H1 (cell line): Measurements from ENCODE around the gene SYTL2.

ENCODE experiments used
- ATF2 ChIP-seq: IDR thresholded peaks from 2 replicates; pipeline ENCODE4 v1.6.1; 2012; ENCODE audit warnings: low read length, inconsistent platforms
- ATF3 ChIP-seq: IDR thresholded peaks from 2 replicates; pipeline ENCODE4 v1.6.1; 2011; ENCODE audit warnings: low read depth, mild to moderate bottlenecking, low read length; ENCODE audit not compliant: insufficient read depth
- CEBPB ChIP-seq: IDR thresholded peaks from 2 replicates; pipeline ENCODE4 v1.6.1; 2012; ENCODE audit warnings: low read depth, low read length
- CTCF ChIP-seq, 3 experiments: IDR thresholded peaks; 1 replicate in 2 of 3; 2 replicates in 1 of 3; pipeline versions ENCODE4 v1.5.1 to v1.6.1; 2011; ENCODE audit warnings: low read length in 3 of 3, mild to moderate bottlenecking in 3 of 3, inconsistent platforms in 2 of 3, low read depth in 1 of 3, moderate library complexity in 1 of 3; ENCODE audit not compliant: insufficient read depth in 1 of 3; ENCODE audit errors: control extremely low read depth in 1 of 3
- JUND ChIP-seq: IDR thresholded peaks from 2 replicates; pipeline ENCODE4 v1.6.1; 2011; ENCODE audit warnings: mild to moderate bottlenecking, improper control_type of control experiment, low read length
- PHF8 ChIP-seq: fragments of 200-600 bp; sonication (generic); conservative IDR thresholded peaks from 2 replicates; pipeline ENCODE4 v1.7.1; 2012; ENCODE audit warnings: low read depth, mild to moderate bottlenecking, inconsistent platforms, low read length, moderate library complexity
- POLR2A ChIP-seq, 2 experiments: IDR thresholded peaks; 1 replicate in 1 of 2; 2 replicates in 1 of 2; pipeline ENCODE4 v1.6.1; 2011; ENCODE audit warnings: low read depth in 2 of 2, low read length in 2 of 2, mild to moderate bottlenecking in 2 of 2; ENCODE audit errors: control extremely low read depth in 1 of 2
- POLR2AphosphoS5 ChIP-seq: IDR thresholded peaks from 2 replicates; pipeline ENCODE4 v1.6.1; 2011; ENCODE audit warnings: low read depth, low read length
- RAD21 ChIP-seq, 2 experiments: IDR thresholded peaks in 1 of 2; conservative IDR thresholded peaks in 1 of 2; 2 replicates each; pipeline ENCODE4 v1.6.1; 2011; ENCODE audit warnings: low read depth in 2 of 2, low read length in 2 of 2, improper control_type of control experiment in 1 of 2, inconsistent platforms in 1 of 2, mild to moderate bottlenecking in 1 of 2, moderate library complexity in 1 of 2
- SAP30 ChIP-seq: fragments of 300-600 bp; sonication (generic); IDR thresholded peaks from 2 replicates; pipeline ENCODE4 v1.7.1; 2012; ENCODE audit warnings: low read length, moderate library complexity, mild to moderate bottlenecking, inconsistent platforms; ENCODE audit not compliant: insufficient read depth, insufficient replicate concordance
- SIRT6 ChIP-seq: IDR thresholded peaks from one replicate; pipeline ENCODE4 v1.7.1; 2012; ENCODE audit warnings: low read length, inconsistent platforms
- SIX5 ChIP-seq: IDR thresholded peaks from 2 replicates; pipeline ENCODE4 v1.6.1; 2011; ENCODE audit warnings: mild to moderate bottlenecking, low read depth, low read length
- SP1 ChIP-seq: IDR thresholded peaks from 2 replicates; pipeline ENCODE4 v1.6.1; 2011; ENCODE audit warnings: low read depth, low read length
- TCF12 ChIP-seq: IDR thresholded peaks from 2 replicates; pipeline ENCODE4 v1.6.1; 2011; ENCODE audit warnings: low read depth, mild to moderate bottlenecking, low read length

GRCh38 chr11:85771568-85771967, 39.4 kb downstream of the SYTL2 start:
- TF ChIP-seq POLR2A (IDR thresholded peaks at IDR 0.05; ENCODE audit: control extremely low read depth in 1 of 2, low read depth in 2 of 2, low read length in 2 of 2) = no peak
- TF ChIP-seq CTCF (IDR thresholded peaks at IDR 0.05; ENCODE audit: control extremely low read depth in 1 of 3, insufficient read depth in 1 of 3, low read depth in 1 of 3, low read length in 3 of 3) = no peak
- no peak for TF ChIP-seq RAD21 (IDR thresholded peaks at IDR 0.05 in 1 of 2, conservative IDR thresholded peaks at IDR 0.05 in 1 of 2; ENCODE audit: low read depth in 2 of 2, low read length in 2 of 2)
- no peak for TF ChIP-seq SIRT6
- TF ChIP-seq ATF3 = no peak
- TF ChIP-seq ATF2 = no peak
- TF ChIP-seq SAP30 = no peak
- TF ChIP-seq JUND = no peak
- TF ChIP-seq TCF12 = no peak
- no peak for TF ChIP-seq PHF8
- no peak for TF ChIP-seq SIX5
- no peak for TF ChIP-seq SP1
- TF ChIP-seq POLR2AphosphoS5 = no peak
- no peak for TF ChIP-seq CEBPB
